ENCODE data around the gene PPP1R13B.
A peak's percentile ranks its signal among the peaks of the same experiment; 100 is the strongest.
"Not testable (repeated sequence)": the region's sequence is repeated elsewhere in the genome, so short reads cannot be mapped to it uniquely, and the experiment has no call there.

PPP1R13B gene, protein sequence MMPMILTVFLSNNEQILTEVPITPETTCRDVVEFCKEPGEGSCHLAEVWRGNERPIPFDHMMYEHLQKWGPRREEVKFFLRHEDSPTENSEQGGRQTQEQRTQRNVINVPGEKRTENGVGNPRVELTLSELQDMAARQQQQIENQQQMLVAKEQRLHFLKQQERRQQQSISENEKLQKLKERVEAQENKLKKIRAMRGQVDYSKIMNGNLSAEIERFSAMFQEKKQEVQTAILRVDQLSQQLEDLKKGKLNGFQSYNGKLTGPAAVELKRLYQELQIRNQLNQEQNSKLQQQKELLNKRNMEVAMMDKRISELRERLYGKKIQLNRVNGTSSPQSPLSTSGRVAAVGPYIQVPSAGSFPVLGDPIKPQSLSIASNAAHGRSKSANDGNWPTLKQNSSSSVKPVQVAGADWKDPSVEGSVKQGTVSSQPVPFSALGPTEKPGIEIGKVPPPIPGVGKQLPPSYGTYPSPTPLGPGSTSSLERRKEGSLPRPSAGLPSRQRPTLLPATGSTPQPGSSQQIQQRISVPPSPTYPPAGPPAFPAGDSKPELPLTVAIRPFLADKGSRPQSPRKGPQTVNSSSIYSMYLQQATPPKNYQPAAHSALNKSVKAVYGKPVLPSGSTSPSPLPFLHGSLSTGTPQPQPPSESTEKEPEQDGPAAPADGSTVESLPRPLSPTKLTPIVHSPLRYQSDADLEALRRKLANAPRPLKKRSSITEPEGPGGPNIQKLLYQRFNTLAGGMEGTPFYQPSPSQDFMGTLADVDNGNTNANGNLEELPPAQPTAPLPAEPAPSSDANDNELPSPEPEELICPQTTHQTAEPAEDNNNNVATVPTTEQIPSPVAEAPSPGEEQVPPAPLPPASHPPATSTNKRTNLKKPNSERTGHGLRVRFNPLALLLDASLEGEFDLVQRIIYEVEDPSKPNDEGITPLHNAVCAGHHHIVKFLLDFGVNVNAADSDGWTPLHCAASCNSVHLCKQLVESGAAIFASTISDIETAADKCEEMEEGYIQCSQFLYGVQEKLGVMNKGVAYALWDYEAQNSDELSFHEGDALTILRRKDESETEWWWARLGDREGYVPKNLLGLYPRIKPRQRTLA

DNA sequence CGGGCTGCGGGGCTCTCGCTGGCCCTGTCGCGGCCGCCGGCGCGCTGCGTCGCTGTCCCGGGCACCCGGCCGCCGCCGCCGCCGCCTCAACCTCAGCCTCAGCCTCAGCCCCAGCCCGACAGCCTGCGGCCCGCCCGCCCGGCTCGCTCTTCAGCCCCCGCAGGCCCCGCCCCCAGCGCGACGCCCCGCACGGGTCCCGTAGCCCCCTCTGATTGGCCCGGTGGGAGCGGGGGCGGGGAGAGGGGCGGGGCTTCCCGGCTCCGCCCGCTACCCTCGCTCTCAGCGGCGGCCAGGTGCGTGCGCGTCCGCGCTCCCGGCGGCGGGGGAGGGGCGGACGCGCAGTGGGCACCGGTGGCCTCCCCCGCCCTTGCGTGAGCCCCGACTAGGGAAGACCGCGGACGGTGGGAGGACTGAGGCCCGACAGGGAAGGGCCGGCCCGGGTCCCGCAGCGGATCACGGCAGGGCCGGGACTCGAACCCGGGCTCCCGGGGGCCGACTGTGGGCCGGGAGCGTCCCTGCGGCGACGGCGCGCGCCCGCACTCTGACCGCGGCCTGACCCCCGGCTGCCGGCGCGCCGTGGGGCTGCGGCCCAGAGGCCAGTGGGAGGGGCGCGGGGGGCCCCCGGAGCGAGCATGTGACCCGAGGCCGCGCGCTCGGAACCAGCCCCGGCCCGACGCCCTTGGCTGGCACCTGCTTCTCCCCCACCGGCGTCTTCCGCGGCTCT, at the start of gene PPP1R13B:
Gene PPP1R13B (minus strand): TSS at position 125 of the 724 bp plus-strand sequence. CDS start 268 bp downstream, outside the sequence.
- peak; percentile 94 for DNase-seq (ENCODE audit: low read depth)

DNA sequence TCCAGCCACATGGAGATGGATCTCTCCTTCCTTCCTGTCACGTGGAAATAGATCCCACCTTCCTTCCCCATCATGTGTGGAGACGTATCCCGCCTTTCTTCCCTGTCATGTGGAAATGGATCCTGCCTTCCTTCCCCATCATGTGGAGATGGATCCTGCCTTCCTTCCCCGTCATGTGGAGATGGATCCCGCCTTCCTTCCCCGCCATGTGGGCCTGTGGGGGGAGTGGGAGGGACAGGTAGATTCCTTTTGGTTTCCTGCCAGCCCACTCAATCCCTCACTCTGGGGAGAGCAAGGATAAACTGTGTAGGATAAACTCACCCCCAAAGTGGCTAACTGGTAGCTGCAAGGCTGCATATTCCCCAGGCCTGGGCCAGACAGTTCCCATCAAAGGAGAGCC, 49.2 kb upstream of the PPP1R13B start:
- no peak for DNase-seq (ENCODE audit: low read depth)

DNA sequence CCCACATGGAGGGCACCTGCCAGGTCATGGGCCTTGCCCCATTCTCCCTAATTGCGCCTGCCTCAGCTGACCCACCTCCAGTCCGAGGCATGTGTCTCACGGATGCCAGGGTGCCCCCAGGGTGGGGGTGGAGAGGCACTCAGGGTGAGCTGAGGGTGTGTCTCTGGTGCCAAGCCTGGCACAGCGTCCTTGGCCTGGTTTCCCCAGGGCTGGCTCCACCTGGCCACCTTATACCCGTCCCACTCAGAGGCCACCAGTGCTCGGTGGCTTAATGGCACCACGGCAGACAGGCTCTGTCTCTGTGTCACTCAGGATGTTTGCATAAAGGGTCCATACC, 47.3 kb upstream of the PPP1R13B start:
- no peak for DNase-seq (ENCODE audit: low read depth)

DNA sequence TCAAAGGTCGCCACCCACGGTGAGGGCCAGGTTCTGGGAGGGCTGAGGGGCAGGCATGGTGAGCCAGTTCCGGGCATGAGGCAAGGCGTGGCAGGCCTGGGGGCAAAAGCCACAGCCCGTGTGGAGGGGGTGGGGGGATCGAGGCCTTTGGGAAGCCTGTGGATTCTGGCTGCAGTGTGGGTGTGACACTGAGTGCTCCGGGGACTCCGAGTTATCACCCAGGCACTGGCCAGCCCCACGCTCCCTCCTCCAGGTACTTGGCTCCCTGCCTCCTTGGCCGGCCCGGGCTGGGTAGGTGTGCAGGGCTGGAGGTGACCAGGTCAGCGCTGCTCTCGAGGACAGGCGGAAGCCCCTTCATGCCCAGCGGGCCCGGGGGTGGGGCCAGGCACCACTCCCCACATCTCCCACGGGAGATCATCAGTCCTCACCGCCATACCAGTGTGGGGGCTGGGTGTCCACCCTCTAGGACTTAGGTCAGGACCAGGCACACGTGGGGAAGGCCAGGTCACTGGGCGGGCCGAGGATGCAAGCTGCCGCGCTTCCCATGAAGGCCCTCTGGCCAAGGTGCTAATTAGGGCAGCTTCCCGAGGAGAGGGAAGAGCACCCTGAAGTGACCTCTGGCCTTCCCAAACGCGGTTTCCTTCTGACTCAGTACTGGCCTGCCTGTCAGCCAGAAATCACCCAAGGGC, 46.8 kb upstream of the PPP1R13B start:
- DNase-seq (ENCODE audit: low read depth), result no peak

DNA sequence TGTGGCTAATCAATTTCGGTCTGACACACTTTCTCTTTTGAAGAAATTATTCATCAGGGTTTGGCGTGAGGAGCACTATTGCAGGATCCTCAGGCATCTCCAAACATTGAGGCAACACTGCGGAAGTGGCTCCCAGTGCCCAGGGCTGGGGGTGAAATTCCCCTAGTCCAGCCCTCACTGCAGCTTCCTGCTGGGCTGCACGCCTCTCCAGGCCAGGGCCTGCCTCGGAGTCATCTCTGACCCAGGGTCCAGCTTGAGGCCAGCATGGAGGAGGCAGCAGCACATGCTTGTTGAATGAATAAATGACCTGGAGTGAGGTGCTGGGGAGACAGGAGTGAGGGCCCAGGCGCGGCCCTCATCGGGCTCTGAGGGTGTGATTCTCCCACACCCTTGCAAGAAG, 44.9 kb upstream of the PPP1R13B start:
- DNase-seq (ENCODE audit: low read depth), result no peak

DNA sequence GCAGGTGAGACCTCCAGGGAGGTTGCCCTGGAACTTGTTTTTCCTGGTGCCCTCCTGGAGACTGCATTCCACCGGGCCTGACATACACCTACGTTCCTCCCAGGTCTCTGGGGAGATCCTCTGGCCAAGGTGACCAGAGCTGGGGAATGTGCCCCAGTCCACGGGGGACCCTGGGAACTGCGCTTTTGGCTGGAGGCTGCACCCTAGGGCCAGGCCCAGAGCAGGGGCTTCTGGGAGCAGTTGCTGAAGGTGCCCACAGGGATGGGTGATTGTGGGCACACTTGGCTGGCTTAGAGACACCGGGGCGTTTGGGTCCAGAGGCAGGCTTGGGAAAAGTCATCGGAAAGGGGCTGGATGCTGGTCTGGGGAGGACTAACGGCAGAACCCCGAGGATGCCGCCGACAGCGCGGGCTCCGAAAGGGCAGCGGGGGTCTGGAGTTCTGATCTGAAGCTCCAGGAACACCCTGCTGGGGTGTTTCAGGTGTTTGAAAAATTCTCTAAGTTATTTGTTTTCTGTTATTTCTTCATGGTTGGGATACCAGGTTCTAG, 44.4 kb upstream of the PPP1R13B start:
- DNase-seq (ENCODE audit: low read depth), result no peak

DNA sequence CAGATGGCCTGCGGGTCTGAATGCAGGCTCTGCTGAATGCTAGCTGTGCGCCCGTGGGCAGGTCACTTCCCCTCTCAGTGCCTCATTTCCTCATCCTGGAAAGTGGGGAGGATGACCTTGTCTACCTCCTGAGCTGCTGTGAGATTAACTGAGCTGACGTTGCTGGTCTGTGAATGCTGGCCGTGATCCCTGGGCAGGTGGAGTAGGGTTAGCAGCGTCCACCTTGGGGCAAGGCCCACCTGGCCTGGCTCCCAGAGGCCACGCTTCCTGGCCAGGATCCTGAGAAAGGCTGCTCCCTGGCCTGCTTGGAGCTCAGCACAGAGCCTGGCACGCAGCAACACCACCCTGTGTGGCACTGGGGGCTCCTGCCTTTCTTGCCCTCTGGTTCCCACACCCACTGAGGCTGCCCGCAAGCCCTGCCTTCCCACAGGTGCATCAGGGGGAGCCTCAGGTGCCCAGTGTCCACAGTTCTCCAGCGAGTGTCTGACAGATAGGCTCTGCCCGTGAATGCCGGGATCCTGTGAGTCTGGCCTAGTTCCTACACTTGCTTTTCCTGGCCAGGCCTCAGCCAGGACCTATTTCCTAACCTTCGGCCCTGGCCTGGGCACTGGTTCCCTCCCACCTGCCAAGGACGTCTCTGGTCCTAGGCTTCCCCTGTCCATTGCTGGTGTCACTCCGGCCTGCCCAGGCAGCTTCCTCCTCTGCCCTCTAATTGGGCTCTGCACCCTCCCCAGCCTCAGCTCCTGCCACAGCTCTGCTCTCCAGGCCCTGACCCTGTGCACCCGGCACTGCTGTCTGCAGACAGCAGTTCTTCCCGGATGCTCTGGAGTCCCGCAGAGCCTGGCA, 43.7 kb upstream of the PPP1R13B start:
- DNase-seq (ENCODE audit: low read depth), result no peak

DNA sequence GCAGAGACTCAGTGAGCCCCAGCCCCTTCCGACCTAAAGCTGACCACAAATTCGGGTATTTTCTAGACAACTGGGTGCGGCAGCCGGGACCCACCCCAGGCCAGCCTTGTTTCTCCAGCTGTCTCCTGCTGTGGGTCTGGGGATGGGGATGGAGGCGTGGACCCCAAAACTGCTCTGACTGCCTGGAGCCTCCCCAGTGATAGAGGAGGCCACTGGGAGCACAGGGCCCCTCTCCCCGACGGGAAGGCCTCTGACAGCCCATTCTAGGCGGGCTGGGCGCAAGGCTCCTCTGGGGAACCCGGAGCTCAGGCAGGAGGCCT, 42.6 kb upstream of the PPP1R13B start:
- DNase-seq (ENCODE audit: low read depth), result no peak

DNA sequence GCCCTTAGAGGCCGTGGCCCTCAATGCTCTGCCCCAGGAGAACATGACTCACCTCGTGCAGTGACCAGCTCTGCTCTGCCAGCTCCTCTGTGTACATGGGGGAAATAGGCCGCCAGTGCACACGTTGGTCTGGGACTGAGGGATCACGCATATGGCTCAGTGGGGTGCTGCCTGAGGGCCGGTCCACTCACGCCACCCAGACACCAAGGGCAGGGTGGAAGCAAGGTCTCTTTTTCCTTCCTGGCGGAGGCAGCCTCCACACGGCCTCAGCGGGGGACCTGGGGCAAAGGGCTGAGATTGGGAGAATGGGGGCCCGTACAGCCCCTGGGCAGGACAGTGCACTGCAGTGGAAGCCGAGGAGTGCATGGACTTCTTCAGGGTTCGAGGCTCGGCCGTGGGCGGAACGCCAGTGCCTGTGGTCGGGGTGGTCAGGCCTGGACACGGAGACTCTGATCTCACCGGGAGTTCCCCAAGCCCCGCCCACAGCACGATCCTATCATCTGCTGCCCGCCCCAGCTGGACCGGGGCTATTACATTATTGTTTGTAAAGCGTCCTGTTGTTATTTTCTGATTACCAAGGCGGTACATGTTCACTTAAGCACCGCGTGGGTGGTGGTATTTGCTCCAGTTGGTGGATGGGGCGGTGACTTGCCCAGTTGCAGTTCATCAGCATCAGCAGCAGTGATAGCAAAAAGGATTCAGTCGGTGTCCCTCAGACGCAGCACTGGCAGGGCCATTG, 42.1 kb upstream of the PPP1R13B start:
- DNase-seq (ENCODE audit: low read depth), result no peak

DNA sequence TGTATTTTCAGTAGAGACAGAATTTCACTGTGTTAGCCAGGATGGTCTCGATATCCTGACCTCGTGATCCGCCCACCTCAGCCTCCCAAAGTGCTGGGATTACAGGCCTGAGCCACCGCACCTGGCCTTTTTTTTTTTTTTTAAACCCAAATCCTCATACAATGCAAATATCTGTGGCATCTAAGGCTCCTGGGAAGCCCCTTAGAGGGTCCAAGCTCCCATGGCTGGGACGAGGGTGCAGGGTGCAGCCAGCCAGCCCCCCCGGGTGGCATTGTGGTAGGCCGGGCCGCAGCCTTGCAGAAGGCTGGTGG, 41.6 kb upstream of the PPP1R13B start:
- DNase-seq (ENCODE audit: low read depth), result not testable (repeated sequence)

DNA sequence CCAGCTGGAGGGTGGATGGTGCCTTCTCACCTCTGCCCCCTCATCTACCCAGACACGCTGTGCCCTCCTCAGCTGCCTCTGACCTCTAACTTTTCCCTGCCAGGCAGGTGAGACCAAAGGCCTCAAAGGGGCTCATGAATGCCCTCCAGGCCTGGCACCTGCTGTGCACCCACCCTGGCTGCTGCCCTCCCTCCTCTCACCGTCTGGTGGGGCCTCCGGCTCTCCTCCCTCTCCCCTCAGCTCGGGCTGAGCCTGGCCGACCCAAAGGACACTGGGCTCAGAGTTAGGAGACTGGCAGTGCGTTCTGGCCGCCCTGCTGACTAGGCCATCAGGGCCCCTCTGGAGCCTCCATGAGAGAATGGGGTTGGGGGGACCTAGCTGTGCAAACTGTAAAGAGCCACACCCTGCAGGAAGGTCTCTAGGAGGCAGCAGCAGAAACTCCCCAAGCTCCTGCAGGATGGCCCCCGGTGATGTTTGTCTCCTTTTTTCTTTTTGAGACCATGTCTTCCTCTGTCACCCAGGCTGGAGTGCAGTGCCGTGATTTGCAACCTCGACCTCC, 40.3 kb upstream of the PPP1R13B start:
- DNase-seq (ENCODE audit: low read depth), result no peak

DNA sequence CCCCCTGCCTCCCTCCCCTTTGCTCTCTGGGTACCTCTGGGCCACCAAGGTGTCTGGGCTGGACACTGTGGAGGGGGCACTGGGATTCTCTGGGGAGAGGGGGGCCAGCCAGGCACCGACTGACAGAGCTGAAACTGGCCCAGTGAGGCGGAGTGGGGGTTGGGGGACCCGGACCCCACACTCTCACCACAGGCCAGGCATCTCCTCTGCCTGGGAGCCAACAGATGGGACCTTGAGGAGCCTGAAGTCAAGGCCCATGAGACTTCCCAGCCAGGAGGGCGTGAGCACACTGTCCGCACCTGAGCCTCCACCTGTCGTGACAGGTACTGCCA, 39.8 kb upstream of the PPP1R13B start:
- no peak for DNase-seq (ENCODE audit: low read depth)

DNA sequence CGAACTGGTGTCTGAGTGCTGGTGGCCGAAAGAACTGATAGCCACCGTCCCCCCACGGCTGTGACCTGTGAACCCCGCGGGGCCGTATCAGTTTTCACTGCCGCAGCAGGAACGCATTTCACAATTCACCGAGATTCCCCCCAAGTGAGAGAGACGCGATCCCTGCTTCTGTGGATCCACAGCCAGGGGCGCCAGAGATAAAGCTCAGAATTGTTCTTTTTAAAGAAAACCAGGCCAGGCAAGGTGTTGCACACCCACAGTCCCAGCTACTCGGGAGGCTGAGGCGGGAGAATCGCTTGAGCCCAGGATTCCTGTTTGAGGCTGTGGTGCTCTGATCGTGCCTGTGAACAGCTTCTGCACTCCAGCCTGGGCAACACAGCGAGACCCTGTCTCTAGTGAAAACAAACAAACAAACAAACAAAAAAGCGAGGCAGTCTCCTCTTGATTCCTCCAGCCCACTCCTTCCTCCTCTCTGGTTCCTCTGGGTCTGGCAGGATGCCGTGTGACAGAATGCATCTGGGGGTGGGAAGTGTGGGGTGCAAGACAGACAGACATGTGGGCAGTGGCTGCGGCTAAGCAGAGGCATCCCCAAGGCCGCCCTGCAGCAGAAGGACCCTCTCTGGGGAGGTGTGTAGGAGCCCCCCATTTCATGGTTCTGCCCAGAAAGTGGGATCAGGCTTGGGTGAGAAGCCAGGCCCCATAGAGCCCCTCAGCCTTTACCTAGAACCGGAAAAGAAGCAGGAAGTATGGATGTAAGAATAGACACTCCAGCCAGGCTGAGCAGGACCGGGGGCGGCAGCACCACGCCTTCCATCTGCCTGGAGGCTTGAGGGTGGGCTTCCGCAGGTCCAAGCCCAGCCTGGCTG, 39.2 kb upstream of the PPP1R13B start:
- DNase-seq (ENCODE audit: low read depth), result no peak

DNA sequence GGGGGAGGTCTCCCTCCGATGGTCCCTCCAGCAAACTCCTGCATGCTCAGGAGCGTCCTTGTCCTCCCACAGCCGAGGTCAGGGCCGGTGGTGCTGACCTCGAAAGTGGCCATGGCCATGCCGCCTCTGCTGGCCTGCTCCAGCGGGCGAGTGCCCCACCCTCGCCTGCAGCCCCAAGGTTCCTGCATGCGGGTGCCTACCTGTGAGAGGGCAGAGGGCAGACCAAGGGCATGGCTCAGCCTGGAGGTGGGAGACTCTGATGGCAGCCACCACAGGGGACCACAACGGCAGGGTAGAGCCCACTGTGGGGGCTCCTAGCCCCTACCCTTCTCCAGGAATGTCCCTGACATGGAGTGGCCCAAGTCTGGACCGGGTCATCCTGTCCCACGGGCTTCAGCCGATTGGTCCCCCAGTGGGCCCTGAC, 38.1 kb upstream of the PPP1R13B start:
- DNase-seq (ENCODE audit: low read depth), result no peak

DNA sequence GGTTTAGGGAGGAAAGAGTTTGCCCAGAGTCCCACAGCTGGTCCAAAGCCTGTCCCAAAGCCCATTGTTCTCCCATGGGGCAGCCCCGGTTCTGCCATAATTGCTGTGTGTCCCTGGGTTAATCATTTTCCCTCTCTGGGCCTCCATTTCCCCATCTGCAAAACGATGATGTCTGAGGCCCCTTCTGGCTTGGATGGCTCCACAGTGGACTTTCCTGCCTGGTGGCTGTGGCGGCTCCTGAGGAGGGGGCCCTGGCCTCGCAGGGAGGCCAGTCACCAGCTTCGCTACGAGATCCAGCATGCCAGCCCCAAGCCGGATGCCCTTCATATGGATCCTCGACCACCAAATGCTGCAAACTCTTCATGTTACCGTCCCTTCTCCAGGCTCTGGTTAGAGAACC, 37.5 kb upstream of the PPP1R13B start:
- DNase-seq (ENCODE audit: low read depth), result no peak

DNA sequence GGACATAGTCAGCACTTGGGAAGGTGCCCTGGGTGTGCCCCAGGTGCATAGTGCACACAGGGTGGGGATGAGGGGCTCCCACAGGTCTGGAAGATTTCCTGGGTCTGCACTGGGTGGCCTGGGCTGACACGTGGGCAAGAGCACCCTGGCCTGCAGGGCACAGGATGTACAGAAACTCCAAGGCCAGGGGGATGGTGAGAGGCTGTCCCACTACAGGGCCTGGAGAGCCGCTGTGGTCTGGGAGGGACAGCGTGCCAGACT, 35.8 kb upstream of the PPP1R13B start:
- DNase-seq (ENCODE audit: low read depth), result no peak

DNA sequence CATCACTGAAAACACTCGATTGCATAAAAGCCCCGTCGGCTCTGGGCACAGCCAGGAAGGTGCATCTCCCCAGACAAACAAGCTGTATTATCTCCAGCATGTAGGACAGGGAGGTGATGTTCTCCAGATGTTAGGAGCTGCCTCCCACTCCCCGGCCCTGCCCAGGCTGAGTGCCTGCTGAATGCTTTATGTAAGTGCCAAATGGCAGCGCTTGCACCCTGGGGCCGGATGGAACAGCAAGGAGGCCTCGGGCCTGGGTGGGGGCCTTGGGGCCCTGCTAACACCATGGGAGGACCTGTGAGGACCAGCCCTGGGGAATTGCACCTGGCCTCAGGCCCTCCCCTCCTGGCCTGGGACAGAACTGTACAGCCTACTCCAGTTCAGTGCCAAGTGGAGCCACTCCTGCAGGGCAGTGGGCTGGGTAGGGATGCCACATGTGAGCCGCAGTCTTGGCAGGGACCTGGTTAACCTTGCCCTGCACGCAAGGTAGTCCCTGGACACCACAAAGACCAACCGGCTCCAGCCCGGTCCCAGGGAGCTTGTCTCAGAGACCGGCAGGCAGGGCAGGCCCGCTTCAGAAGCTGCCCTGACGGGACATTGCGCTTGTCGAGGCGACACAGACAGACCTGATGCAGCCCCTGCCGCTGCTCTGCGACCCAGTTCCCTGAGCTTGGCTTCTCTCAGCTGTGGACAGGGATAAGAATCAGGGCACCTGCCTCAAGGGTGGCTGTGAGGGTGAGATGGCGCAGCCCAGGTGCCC, 35.3 kb upstream of the PPP1R13B start:
- DNase-seq (ENCODE audit: low read depth), result no peak

All from activated T-cell treated with anti-CD3 and anti-CD28 coated beads for 1 hour (primary cell).